PC-9 (cell line): ENCODE measurements around the gene ZNF236. TPM values are rescaled to one million over a fixed set of nuclear protein-coding genes. Genes with fewer than 3 reads are reported as not detected.
A peak's percentile ranks its signal among the peaks of the same experiment; 100 is the strongest.
"Not testable (repeated sequence)": the region's sequence is repeated elsewhere in the genome, so short reads cannot be mapped to it uniquely, and the experiment has no call there.

Source experiments
- BruUV-seq: library from RNA; stranded (reverse); fragments of 400-500 nt; replicated peaks from 2 replicates; lab custom pipeline; 2021; lab: Mats Ljungman, UMichigan
- CTCF ChIA-PET: fragments of 300-600 bp; sonication (Branson Sonifier 250); formaldehyde crosslinking; loops from one replicate; lab custom pipeline; 2022; ENCODE audit warnings: antibody characterized with exemption; lab: Charles Lee
- POLR2A ChIA-PET: fragments of 300-600 bp; sonication (Branson Sonifier 250); formaldehyde crosslinking; loops from one replicate; lab custom pipeline; 2022; ENCODE audit warnings: antibody characterized with exemption; ENCODE audit not compliant: unreplicated experiment; lab: Charles Lee
- DNase-seq, 2 experiments: peaks; one replicate each; pipeline versions ENCODE4 v3.0.0 to v3.0.0-alpha.2; 2015 to 2022; ENCODE audit warnings: mixed read lengths in 1 of 2
- H2AFZ ChIP-seq: fragments of 200-600 bp; sonication (generic); 2 replicates; pipeline ENCODE4 v1.8.1; 2017; ENCODE audit warnings: antibody characterized with exemption
- H3F3A ChIP-seq: fragments of 200-600 bp; sonication (generic); 2 replicates; pipeline ENCODE4 v1.8.1; 2017; ENCODE audit warnings: antibody characterized with exemption, mild to moderate bottlenecking, low read depth; ENCODE audit not compliant: insufficient read depth
- H3K27ac ChIP-seq: fragments of 200-600 bp; sonication (generic); 2 replicates; pipeline ENCODE4 v1.6.1; 2016; ENCODE audit warnings: mixed run types
- H3K27me3 ChIP-seq: fragments of 200-600 bp; sonication (generic); 2 replicates; pipeline ENCODE4 v1.6.1; 2016; ENCODE audit warnings: low read depth, mixed run types; ENCODE audit not compliant: insufficient read depth
- H3K36me3 ChIP-seq: fragments of 200-600 bp; sonication (generic); 2 replicates; pipeline ENCODE4 v1.6.1; 2016; ENCODE audit warnings: low read depth, mixed run types
- H3K4me1 ChIP-seq: fragments of 200-600 bp; sonication (generic); replicated peaks from 2 replicates; pipeline ENCODE4 v1.6.1; 2016; ENCODE audit warnings: mixed run types; ENCODE audit not compliant: insufficient read depth
- H3K4me2 ChIP-seq: fragments of 200-600 bp; sonication (generic); 2 replicates; pipeline ENCODE4 v1.6.1; 2017; ENCODE audit warnings: mixed run types
- H3K4me3 ChIP-seq: fragments of 200-600 bp; sonication (generic); 2 replicates; pipeline ENCODE4 v1.6.1; 2016; ENCODE audit warnings: mixed run types
- H3K79me2 ChIP-seq: fragments of 200-600 bp; sonication (generic); 2 replicates; pipeline ENCODE4 v1.6.1; 2017; ENCODE audit warnings: low read depth, mixed run types
- H3K9me2 ChIP-seq: fragments of 200-600 bp; sonication (generic); 2 replicates; pipeline ENCODE4 v1.8.1; 2017; ENCODE audit warnings: mild to moderate bottlenecking; ENCODE audit not compliant: insufficient read depth
- H3K9me3 ChIP-seq: fragments of 200-600 bp; sonication (generic); 2 replicates; pipeline ENCODE4 v1.8.1; 2016; ENCODE audit warnings: low read depth; ENCODE audit not compliant: insufficient read depth
- H4K20me1 ChIP-seq: fragments of 200-600 bp; sonication (generic); 2 replicates; pipeline ENCODE4 v1.8.1; 2017; ENCODE audit not compliant: insufficient read depth
- CTCF ChIP-seq: fragments of 200-600 bp; sonication (generic); conservative IDR thresholded peaks from 2 replicates; pipeline ENCODE4 v1.6.1; 2017; ENCODE audit warnings: mixed run types, antibody characterized with exemption, mild to moderate bottlenecking, moderate library complexity
- EZH2 ChIP-seq: fragments of 200-600 bp; sonication (generic); IDR thresholded peaks from 2 replicates; pipeline ENCODE4 v1.8.0; 2017; ENCODE audit warnings: antibody characterized with exemption, low read depth
- intact Hi-C: fragments of 100-400 bp; cut with micrococcal nuclease; formaldehyde crosslinking; loops from one replicate; pipeline ENCODE4 v1.10.0; 2022; ENCODE audit not compliant: unreplicated experiment
- total RNA-seq: library from RNA; stranded (reverse); gene quantifications from 2 replicates; pipeline ENCODE4 v1.2.3, GENCODE V29; 2021

ZNF236 gene
- total RNA-seq, 1 experiment from 2014 or later = 10.8 TPM

DNA sequence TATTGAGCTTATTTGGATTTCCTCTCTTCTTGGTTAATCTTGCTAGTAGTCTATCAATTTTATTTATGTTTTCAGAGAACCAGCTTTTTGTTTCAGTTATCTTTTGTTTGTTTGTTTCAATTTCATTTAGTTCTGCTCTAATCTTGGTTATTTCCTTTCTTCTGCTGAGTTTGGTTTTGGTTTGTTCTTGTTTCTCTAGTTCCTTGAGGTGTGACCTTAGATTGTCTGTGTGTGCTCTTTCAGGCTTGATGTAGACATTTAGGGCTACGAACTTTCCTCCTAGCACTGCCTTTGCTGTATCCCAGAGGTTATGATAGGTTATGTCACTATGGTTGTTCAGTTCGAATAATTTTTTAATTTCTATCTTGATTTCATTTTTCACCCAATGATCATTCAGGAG, 141.6 kb downstream of the ZNF236 start:
- TF ChIP-seq CTCF (no peak), EZH2 (no peak)
- DNase-seq = no peak
- Histone ChIP-seq H3K27ac (no peak overlapping the region), H2AFZ (no peak overlapping the region), H3K36me3 (peaks cover 7% of the 10 kb centered on the region; the same call in 1 of the 2 replicates), H3K79me2 (no peaks in the 10 kb centered on the region), H3K4me3 (no peak overlapping the region), H3K9me2 (no peaks in the 10 kb centered on the region), H3K27me3 (no peaks in the 10 kb centered on the region), H3K4me1 (no peaks in the 10 kb centered on the region), H3K9me3 (no peaks in the 10 kb centered on the region), H3K4me2 (no peak overlapping the region), H4K20me1 (no peaks in the 10 kb centered on the region), H3F3A (no peaks in the 10 kb centered on the region)
- POLR2A ChIA-PET = no interaction called here
- BruUV-seq = no TSS peak
- CTCF ChIA-PET = no interaction called here
- intact Hi-C loops = no loop called here

- DNase-seq = peak in 1 of 2 experiments; percentile 3
- H4K20me1 ChIP-seq, H2AFZ ChIP-seq, H3K9me3 ChIP-seq, H3F3A ChIP-seq, H3K9me2 ChIP-seq, H3K4me2 ChIP-seq, H3K4me3 ChIP-seq, H3K79me2 ChIP-seq, BruUV-seq, H3K27me3 ChIP-seq, H3K4me1 ChIP-seq, intact Hi-C loops, CTCF ChIA-PET, H3K27ac ChIP-seq, H3K36me3 ChIP-seq: not testable (repeated sequence)
- POLR2A ChIA-PET = interaction anchor here (0.7 kb wide), 1 partner anchor 32 kb away, joined by 3 read pairs; no protein-coding TSS in a partner anchor
Observed at GRCh38 chr18:76965555-76966151, 143.3 kb downstream of the ZNF236 start.

GRCh38 chr18:76967299-76967698, 144.9 kb downstream of the ZNF236 start:
- H3K36me3 ChIP-seq, intact Hi-C loops, BruUV-seq, H3K4me2 ChIP-seq, H3K4me1 ChIP-seq, POLR2A ChIA-PET, H3K9me2 ChIP-seq, H3K9me3 ChIP-seq, H3K79me2 ChIP-seq, DNase-seq, H3K27ac ChIP-seq, H3K4me3 ChIP-seq, CTCF ChIA-PET, H4K20me1 ChIP-seq, H3K27me3 ChIP-seq, H2AFZ ChIP-seq, H3F3A ChIP-seq: not testable (repeated sequence)

GRCh38 chr18:76967721-76968472, 145.5 kb downstream of the ZNF236 start:
- Histone ChIP-seq H3K9me3 (no peaks in the 10 kb centered on the region), H3K4me3 (no peak overlapping the region), H3K4me1 (no peaks in the 10 kb centered on the region), H3K79me2 (no peaks in the 10 kb centered on the region), H2AFZ (no peak overlapping the region), H3K36me3 (peaks cover 3% of the 10 kb centered on the region; the same call in 1 of the 2 replicates), H3F3A (no peaks in the 10 kb centered on the region), H3K27ac (no peak overlapping the region), H3K27me3 (no peaks in the 10 kb centered on the region), H3K4me2 (no peak overlapping the region), H3K9me2 (no peaks in the 10 kb centered on the region), H4K20me1 (no peaks in the 10 kb centered on the region)
- intact Hi-C loops = no loop called here
- ChIA-PET CTCF (no interaction called here), POLR2A (no interaction called here)
- no peak for DNase-seq
- TF ChIP-seq EZH2 (no peak), CTCF (no peak)
- no TSS peak for BruUV-seq
